ENCODE measurements around the gene ZBTB44.
"Not testable (repeated sequence)": the region's sequence is repeated elsewhere in the genome, so short reads cannot be mapped to it uniquely, and the experiment has no call there.

ZBTB44 gene

GRCh38 chr11:130194241-130195023 is 120.3 kb downstream of the ZBTB44 start:
- DNase-seq (ENCODE audit: insufficient read length, low spot score) (no peak), FAIRE-seq (no peak)
- TF ChIP-seq, protein P1, sequence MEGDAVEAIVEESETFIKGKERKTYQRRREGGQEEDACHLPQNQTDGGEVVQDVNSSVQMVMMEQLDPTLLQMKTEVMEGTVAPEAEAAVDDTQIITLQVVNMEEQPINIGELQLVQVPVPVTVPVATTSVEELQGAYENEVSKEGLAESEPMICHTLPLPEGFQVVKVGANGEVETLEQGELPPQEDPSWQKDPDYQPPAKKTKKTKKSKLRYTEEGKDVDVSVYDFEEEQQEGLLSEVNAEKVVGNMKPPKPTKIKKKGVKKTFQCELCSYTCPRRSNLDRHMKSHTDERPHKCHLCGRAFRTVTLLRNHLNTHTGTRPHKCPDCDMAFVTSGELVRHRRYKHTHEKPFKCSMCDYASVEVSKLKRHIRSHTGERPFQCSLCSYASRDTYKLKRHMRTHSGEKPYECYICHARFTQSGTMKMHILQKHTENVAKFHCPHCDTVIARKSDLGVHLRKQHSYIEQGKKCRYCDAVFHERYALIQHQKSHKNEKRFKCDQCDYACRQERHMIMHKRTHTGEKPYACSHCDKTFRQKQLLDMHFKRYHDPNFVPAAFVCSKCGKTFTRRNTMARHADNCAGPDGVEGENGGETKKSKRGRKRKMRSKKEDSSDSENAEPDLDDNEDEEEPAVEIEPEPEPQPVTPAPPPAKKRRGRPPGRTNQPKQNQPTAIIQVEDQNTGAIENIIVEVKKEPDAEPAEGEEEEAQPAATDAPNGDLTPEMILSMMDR (IDR thresholded peaks at IDR 0.05; ENCODE audit: insufficient read depth, missing control alignments), result no peak

- not testable (repeated sequence) for DNase-seq (ENCODE audit: insufficient read length, low spot score); FAIRE-seq
Observed at GRCh38 chr11:130193551-130193950, 121.2 kb downstream of the ZBTB44 start.

DNA sequence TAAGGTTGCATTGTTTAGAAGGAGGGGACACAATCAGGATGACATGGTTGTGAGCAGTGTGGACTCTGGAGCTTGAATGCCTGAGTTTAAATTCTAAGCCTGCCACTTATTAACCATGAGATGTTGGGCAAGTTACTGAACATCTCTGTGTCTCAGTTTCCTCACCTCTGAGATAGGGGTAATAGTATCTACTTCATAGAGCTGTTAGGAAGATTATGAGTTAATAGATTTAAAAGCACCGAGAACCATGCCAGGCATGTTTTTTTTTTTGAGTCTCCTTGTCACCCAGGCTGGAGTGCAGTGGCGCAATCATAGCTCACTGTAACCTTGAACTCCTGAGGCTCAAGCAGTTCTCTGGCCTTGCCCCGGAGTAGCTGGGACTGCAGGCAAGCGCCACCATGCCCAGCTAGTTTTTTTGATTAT is 121.9 kb downstream of the ZBTB44 start:
- no peak for FAIRE-seq
- TF ChIP-seq, protein P1 (IDR thresholded peaks at IDR 0.05; ENCODE audit: insufficient read depth, missing control alignments), result no peak
- no peak for DNase-seq (ENCODE audit: insufficient read length, low spot score)

- FAIRE-seq (no peak), DNase-seq (ENCODE audit: insufficient read length, low spot score) (no peak)
- TF ChIP-seq, protein P1 (IDR thresholded peaks at IDR 0.05; ENCODE audit: insufficient read depth, missing control alignments), result no peak
Observed at GRCh38 chr11:130191896-130192295, 122.8 kb downstream of the ZBTB44 start.

DNA sequence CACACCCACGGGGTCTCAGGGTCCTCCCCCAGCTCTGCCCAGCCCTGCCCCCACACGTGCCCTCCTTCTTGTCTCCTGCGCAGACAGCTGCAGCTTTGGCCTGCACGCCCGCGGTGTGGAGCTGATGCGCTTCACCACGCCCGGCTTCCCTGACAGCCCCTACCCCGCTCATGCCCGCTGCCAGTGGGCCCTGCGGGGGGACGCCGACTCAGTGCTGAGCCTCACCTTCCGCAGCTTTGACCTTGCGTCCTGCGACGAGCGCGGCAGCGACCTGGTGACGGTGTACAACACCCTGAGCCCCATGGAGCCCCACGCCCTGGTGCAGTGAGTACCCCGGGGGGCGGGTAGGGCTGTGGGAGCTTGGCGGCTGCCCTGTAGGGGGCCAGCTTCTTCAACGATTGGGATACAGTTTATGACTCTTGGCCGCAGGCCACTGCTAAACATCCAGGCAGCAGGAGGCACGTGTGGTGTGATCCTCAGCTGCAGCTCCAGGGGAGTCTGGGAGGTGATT is 124.3 kb downstream of the ZBTB44 start:
- DNase-seq (ENCODE audit: insufficient read length, low spot score) (no peak), FAIRE-seq (no peak)
- TF ChIP-seq, protein P1 (IDR thresholded peaks at IDR 0.05; ENCODE audit: insufficient read depth, missing control alignments), result no peak

GRCh38 chr11:130189492-130190210 is 125.1 kb downstream of the ZBTB44 start:
- no peak for DNase-seq (ENCODE audit: insufficient read length, low spot score)
- FAIRE-seq, result no peak
- TF ChIP-seq, protein P1 (IDR thresholded peaks at IDR 0.05; ENCODE audit: insufficient read depth, missing control alignments), result no peak

DNA sequence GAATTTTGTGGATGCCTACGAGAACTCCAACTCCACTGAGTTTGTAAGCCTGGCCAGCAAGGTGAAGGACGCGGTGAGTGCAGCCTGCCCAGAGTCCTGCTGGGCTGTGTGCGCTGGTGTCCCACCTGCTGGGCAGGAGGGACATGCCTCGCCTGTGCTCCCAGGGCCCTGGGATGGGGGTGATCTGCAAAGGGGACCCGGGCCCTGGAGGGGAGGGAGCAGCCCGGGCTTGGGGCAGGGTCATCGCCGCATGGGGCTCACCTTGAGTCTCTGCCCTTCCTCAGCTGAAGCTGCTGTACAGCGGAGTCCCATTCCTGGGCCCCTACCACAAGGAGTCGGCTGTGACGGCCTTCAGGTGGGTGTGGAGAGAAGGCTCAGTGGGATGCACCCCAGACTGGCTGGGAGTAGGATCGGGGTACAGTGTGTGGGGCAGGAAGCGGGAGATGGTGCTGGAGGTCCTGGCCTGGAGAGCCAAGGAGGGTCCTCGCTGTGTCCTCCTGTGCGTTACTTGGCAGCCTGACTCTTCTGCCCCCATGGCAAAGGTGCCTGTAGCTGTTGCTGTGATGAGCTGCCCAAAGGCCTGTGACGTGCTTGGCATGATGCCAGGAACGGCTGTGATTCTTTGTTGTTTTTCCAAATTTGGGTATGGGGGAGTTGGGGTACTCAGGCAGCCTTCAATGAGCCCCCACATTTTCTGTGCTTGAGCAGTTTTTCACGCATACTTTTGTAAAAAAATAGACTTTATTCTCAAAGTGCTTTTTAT is 126.0 kb downstream of the ZBTB44 start:
- no peak for DNase-seq (ENCODE audit: insufficient read length, low spot score)
- no peak for FAIRE-seq
- TF ChIP-seq, protein P1 (IDR thresholded peaks at IDR 0.05; ENCODE audit: insufficient read depth, missing control alignments), result no peak
